Heart left ventricle (tissue), 13 donors: Measurements from ENCODE around the gene CDH23.

Experiments used
- POLR2A ChIP-seq, 2 donors: fragments of 450-650 bp; IDR thresholded peaks; one replicate each; pipeline ENCODE4 v1.6.1; 2017; ENCODE audit warnings: antibody characterized with exemption in 2 of 2, mild to moderate bottlenecking in 2 of 2, moderate library complexity in 2 of 2
- TF ChIP-seq, protein P1 (sequence below), 12 donors: fragments of 200-600 bp; sonication (generic) in 4 of 12; IDR thresholded peaks; one replicate each; pipeline versions ENCODE4 v1.5.0 to v1.8.0; 2018 to 2022; ENCODE audit warnings: antibody characterized with exemption in 12 of 12, mild to moderate bottlenecking in 5 of 12
- donor health status: ischemic (EF 13 %, LVEDD 7.1; RV severe dilation, severe dysfunction).
- donor health status: DM: no; HTN: yes; CAD: no.
- donor health status: DM: no; HTN: no; CAD: no.
- donor health status: ischemic (EF 25% LVEDD 6.9; RV normal size, moderate dysfunction).
- donor health status: ischemic (EF 25% LVEDD 5.7; RV mildly dilated, moderate dysfunction).
- donor health status: ischemic (EF 35%, LVEDD 5.7; RV mildly dilated, moderate dysfunction).
- donor health status: nonischemic (EF 11% LVEDD 7.7; RV severe dilation, severe dysfunction).
- donor health status: DM: yes; HTN: yes; CAD: no.
- donor health status: PGD.
- donor health status: ischemic (EF 29% LVEDD 5.4; RV normal size, mild dysfunction).
- donor health status: nonischemic (EF 23%, LVEDD 6.1; RV moderate dilation, normal function).

DNA sequence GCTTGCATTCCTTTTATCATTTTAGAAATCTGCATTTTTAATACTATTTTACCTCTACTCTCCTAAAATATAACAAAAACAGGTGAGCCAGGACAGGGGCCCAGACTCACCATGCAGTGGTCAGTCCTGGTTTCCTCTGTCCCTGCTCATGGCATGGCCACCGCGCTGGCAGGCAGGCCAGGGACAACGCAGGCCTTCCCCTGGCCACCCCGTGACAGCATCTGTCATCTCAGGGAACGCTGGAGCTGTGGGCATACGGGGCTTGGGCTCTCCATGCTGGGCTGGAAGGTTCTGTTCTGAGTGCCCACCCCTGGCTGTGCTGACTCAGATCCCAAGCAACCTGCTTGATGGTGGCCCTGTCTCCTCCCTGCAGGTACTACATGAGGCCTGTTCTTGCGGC, 35.1 kb upstream of the CDH23 start:
- TF ChIP-seq, protein P1, sequence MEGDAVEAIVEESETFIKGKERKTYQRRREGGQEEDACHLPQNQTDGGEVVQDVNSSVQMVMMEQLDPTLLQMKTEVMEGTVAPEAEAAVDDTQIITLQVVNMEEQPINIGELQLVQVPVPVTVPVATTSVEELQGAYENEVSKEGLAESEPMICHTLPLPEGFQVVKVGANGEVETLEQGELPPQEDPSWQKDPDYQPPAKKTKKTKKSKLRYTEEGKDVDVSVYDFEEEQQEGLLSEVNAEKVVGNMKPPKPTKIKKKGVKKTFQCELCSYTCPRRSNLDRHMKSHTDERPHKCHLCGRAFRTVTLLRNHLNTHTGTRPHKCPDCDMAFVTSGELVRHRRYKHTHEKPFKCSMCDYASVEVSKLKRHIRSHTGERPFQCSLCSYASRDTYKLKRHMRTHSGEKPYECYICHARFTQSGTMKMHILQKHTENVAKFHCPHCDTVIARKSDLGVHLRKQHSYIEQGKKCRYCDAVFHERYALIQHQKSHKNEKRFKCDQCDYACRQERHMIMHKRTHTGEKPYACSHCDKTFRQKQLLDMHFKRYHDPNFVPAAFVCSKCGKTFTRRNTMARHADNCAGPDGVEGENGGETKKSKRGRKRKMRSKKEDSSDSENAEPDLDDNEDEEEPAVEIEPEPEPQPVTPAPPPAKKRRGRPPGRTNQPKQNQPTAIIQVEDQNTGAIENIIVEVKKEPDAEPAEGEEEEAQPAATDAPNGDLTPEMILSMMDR (IDR thresholded peaks at IDR 0.05), result no peak
- TF ChIP-seq POLR2A (IDR thresholded peaks at IDR 0.05), result no peak
